GM12892 (cell line): ENCODE data around the gene CKAP2.
"Not testable (repeated sequence)": the region's sequence is repeated elsewhere in the genome, so short reads cannot be mapped to it uniquely, and the experiment has no call there.

Source experiments
- POLR2A ChIP-seq: IDR thresholded peaks from 2 replicates; pipeline ENCODE4 v1.6.1; 2011; ENCODE audit warnings: low read depth, low read length, control low read depth
- POLR2AphosphoS5 ChIP-seq: IDR thresholded peaks from 2 replicates; pipeline ENCODE4 v1.6.1; 2011; ENCODE audit warnings: low read depth, low read length, control low read depth
- TAF1 ChIP-seq: IDR thresholded peaks from 2 replicates; pipeline ENCODE4 v1.6.1; 2011; ENCODE audit warnings: low read depth, mild to moderate bottlenecking, control low read depth, low read length, borderline replicate concordance

DNA sequence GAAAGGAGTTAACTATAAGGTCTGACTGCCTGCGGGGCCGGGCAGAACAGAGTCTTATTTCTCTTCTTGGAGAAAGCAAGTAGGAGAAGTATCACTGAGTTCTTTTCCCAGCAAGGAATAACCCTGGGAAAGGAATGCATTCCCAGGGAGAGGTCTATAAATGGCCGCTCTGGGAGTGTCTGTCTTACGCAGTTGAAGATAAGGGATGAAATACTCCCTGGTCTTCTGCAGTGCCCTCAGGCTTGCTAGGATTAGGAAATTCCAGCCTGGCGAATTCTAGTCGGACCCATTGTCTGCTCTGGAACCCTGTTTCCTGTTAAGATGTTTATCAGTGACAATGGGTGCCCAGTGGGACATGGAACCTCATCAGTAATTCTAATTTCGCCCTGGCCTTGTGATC lies 47.0 kb downstream of the CKAP2 start:
- not testable (repeated sequence) for TF ChIP-seq POLR2A, POLR2AphosphoS5, TAF1
